ENCODE data around the gene INSIG2.

The INSIG2 gene

DNA sequence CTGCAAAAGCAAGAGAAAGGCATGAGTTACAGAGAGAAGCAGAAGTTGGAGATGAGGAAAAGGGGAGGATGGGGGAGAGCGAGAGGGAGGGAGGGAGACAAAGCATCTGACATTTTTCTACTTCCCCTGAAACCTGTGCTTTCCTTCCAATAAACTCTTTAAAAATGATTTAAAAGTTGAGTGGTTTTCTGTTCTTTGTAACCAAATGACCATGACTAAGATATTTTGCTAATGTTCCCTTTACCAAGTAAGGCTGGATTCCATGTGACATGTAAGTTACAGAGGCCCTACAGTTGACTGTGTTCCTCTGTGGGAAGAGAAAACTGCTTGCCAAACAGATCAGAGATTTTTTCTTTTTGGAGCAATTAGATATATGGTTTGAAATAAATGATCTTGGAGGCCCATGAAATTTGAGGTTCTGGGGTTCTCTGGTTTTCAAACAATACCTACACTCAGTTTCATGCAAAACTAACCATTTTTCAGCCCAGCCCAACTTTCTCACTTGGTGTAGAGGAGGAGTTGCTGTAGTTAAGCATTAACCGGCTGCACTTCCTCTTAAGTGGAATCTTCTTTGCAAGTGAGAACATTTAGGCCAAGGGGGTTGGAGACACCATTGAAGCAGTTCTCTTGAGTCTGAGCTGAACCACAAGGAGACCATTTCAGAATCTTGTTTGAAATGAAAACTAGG, 34.5 kb downstream of the INSIG2 start:
- no peak overlapping the region for H3K9ac ChIP-seq (ENCODE audit: low read depth, low read length)

DNA sequence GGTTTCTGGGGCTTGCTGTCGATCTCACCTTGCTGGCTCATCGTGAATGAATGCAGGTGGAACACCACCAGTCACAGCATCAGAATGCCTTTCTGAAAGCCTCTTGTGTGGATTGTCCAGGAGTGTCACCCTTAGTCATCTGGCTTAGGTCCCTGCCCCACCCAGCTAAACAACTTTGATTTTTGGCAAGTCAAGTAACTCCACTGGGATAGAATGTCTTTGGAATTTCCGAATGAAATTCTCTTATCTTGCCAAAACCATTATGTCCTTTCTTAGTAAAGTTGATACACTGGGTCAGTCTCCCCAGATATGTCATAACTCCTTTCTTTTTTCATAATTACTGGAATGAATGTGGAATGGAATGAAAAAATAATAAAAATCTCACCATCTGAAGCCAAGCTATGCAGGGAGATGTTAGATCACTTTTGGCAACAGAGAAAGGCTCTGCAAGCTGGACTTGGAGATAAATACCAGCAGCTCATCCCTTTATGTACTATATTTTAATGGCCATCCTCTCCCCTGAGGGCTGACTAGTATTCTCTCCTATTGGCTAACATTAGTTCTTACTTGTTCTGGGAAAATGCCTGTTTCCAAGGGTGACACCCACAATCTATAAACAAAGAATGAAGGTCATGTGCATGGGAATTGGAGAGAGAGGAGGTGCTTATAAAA, 35.4 kb downstream of the INSIG2 start:
- Histone ChIP-seq H3K9me3 (ENCODE audit: control insufficient read depth, insufficient read depth, low read length) (no peaks in the 10 kb centered on the region), H3K27me3 (ENCODE audit: control insufficient read depth, insufficient read depth, low read length) (no peaks in the 10 kb centered on the region), H3K36me3 (ENCODE audit: control insufficient read depth, insufficient read depth, low read length) (no peaks in the 10 kb centered on the region), H3K4me1 (ENCODE audit: control insufficient read depth, insufficient read depth, low read length) (no peaks in the 10 kb centered on the region), H3K4me3 (ENCODE audit: low read depth, low read length) (no peak overlapping the region), H3K9ac (ENCODE audit: low read depth, low read length) (no peak overlapping the region)

More for the DNA sequence above, 34.5 kb downstream of the INSIG2 start:
- no peaks in the 10 kb centered on the region for H3K9me3 ChIP-seq (ENCODE audit: control insufficient read depth, insufficient read depth, low read length)
- no peaks in the 10 kb centered on the region for H3K4me1 ChIP-seq (ENCODE audit: control insufficient read depth, insufficient read depth, low read length)
- no peak overlapping the region for H3K4me3 ChIP-seq (ENCODE audit: low read depth, low read length)
- H3K36me3 ChIP-seq (ENCODE audit: control insufficient read depth, insufficient read depth, low read length) = no peaks in the 10 kb centered on the region
- H3K27me3 ChIP-seq (ENCODE audit: control insufficient read depth, insufficient read depth, low read length) = no peaks in the 10 kb centered on the region

DNA sequence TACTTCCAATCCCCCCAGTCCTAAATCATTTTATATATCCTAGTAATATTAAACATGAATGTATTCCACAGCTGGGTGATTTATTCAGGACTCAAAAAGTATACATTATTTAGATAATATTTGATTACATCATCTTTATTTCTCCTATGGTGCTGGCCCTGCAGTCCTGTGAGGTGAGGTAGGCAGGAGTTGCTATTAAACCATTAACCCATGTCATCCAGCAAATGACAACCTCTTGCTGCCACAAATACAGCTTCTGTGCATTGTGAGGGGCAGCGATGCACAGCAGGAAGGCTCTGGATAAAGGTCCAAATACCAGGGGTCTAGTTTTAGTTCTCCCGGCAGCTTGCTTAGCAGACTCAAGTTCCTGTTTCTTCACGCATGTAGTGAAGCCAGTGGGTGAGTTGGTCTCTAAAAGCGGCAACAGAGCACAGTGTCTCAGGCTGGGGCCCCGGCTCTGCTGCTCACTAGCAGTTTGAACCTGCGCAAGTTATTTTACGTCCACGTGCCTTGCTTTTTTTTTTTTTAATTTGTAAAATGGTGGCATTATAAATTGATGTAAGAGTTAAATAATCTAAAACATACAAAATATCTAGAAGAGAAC, 36.1 kb downstream of the INSIG2 start:
- Histone ChIP-seq H3K9ac (ENCODE audit: low read depth, low read length) (no peak overlapping the region), H3K9me3 (ENCODE audit: control insufficient read depth, insufficient read depth, low read length) (no peaks in the 10 kb centered on the region), H3K4me3 (ENCODE audit: low read depth, low read length) (no peak overlapping the region), H3K4me1 (ENCODE audit: control insufficient read depth, insufficient read depth, low read length) (no peaks in the 10 kb centered on the region), H3K27me3 (ENCODE audit: control insufficient read depth, insufficient read depth, low read length) (no peaks in the 10 kb centered on the region), H3K36me3 (ENCODE audit: control insufficient read depth, insufficient read depth, low read length) (no peaks in the 10 kb centered on the region)

DNA sequence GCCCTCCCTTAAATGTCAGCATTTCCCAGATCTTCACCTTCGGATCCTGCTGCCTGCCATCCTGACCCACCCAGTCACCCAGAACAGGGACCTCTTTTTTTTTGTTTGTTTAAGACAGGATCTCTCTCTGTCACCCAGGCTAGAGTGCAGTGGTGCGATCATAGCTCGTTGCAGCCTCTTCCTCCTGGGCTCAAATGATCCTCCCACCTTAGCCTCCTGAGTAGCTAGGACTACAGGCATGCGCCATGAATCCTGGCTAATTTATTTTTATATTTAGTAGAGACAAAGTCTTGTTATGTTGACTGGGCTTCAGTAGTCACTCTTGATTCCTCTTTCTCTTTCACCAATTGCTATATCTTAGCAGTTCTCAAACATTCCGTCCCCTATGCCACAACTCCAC, 39.0 kb downstream of the INSIG2 start:
- no peaks in the 10 kb centered on the region for H3K9me3 ChIP-seq (ENCODE audit: control insufficient read depth, insufficient read depth, low read length)
- no peak overlapping the region for H3K9ac ChIP-seq (ENCODE audit: low read depth, low read length)
- H3K27me3 ChIP-seq (ENCODE audit: control insufficient read depth, insufficient read depth, low read length) = no peaks in the 10 kb centered on the region
- H3K36me3 ChIP-seq (ENCODE audit: control insufficient read depth, insufficient read depth, low read length) = no peaks in the 10 kb centered on the region
- no peak overlapping the region for H3K4me3 ChIP-seq (ENCODE audit: low read depth, low read length)
- H3K4me1 ChIP-seq (ENCODE audit: control insufficient read depth, insufficient read depth, low read length) = no peaks in the 10 kb centered on the region

DNA sequence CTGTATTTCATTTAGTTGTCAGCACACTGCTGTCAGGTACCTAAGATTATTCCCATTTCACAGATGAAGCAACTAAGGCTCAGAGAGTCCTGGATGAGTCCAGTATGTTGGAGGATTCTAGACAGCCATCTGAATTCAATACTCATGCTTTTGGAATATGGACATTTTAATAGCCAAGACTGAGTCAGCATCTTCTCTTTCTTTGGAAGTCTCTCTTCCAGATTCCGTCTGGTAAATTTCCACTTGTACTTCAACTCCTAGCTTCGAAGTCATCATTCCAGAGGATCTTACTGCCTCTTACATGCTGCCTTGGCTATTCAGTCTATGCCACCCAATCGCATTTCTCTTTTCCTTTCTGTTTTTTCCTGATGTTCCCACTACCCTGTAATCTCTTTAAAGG, 40.6 kb downstream of the INSIG2 start:
- Histone ChIP-seq H3K4me3 (ENCODE audit: low read depth, low read length) (no peak overlapping the region), H3K27me3 (ENCODE audit: control insufficient read depth, insufficient read depth, low read length) (no peaks in the 10 kb centered on the region), H3K9ac (ENCODE audit: low read depth, low read length) (no peak overlapping the region), H3K4me1 (ENCODE audit: control insufficient read depth, insufficient read depth, low read length) (no peaks in the 10 kb centered on the region), H3K9me3 (ENCODE audit: control insufficient read depth, insufficient read depth, low read length) (no peaks in the 10 kb centered on the region), H3K36me3 (ENCODE audit: control insufficient read depth, insufficient read depth, low read length) (no peaks in the 10 kb centered on the region)

DNA sequence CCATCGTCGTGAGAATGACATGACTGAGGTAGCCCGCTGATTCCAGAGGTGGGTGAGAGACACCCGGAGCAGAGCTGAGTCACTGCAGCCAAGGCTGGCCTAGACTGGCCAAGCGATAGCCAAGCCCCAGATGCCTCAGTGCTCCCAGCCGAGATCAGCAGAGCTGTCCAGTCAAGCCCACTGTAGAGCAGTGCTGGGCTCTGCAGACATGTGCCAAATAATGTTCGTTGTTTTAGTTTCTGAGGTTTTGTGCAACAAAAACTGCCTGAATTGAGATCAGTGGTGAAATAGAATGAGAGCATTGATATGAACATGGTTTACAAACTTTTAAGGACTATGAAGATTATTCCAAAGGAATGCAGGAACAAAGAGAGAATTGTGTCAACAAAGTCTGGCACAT, 42.1 kb downstream of the INSIG2 start:
- Histone ChIP-seq H3K9ac (ENCODE audit: low read depth, low read length) (no peak overlapping the region), H3K4me1 (ENCODE audit: control insufficient read depth, insufficient read depth, low read length) (no peaks in the 10 kb centered on the region), H3K4me3 (ENCODE audit: low read depth, low read length) (no peak overlapping the region), H3K36me3 (ENCODE audit: control insufficient read depth, insufficient read depth, low read length) (no peaks in the 10 kb centered on the region), H3K27me3 (ENCODE audit: control insufficient read depth, insufficient read depth, low read length) (no peaks in the 10 kb centered on the region), H3K9me3 (ENCODE audit: control insufficient read depth, insufficient read depth, low read length) (no peaks in the 10 kb centered on the region)

DNA sequence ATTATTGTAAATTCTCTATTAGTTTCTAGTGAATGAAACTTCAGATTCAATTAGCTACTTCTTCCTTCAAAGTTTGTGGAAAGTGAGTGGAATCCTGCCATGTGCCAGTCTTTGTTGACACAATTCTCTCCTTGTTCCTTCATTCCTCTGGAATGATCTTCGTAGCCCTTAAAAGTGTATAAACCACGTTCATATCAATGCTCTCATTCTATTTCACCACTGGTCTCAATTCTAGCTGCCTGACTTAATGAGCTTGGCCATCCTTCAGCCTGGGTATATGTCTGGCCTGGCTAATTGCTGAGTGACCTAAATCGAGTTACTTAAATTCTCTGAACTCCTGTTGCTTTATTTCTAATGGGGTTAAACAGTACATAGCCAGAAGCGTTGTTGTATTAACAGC, 43.5 kb downstream of the INSIG2 start:
- Histone ChIP-seq H3K9ac (ENCODE audit: low read depth, low read length) (no peak overlapping the region), H3K36me3 (ENCODE audit: control insufficient read depth, insufficient read depth, low read length) (no peaks in the 10 kb centered on the region), H3K4me3 (ENCODE audit: low read depth, low read length) (no peak overlapping the region), H3K27me3 (ENCODE audit: control insufficient read depth, insufficient read depth, low read length) (no peaks in the 10 kb centered on the region), H3K4me1 (ENCODE audit: control insufficient read depth, insufficient read depth, low read length) (no peaks in the 10 kb centered on the region), H3K9me3 (ENCODE audit: control insufficient read depth, insufficient read depth, low read length) (no peaks in the 10 kb centered on the region)

DNA sequence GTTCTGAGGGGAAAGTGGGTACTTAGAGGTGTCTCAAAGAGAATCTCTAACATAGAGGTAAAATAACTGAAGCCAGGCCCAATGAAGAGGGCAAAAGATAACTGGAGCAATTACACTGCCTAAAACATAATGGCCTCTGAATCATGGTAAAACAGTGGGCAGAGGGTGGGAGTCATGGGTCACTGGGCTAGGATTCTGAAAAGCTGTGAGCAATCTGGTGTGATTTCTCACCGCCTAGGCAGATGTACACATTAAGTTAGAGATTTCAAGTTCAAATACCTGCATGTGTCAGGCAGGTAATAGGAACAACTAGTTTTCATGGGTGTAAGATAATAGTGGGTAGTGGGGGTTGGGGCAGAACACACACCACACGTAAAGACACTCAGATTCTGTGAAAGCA, 45.6 kb downstream of the INSIG2 start:
- H3K27me3 ChIP-seq (ENCODE audit: control insufficient read depth, insufficient read depth, low read length) = no peaks in the 10 kb centered on the region
- no peak overlapping the region for H3K4me3 ChIP-seq (ENCODE audit: low read depth, low read length)
- no peak overlapping the region for H3K9ac ChIP-seq (ENCODE audit: low read depth, low read length)
- H3K4me1 ChIP-seq (ENCODE audit: control insufficient read depth, insufficient read depth, low read length) = no peaks in the 10 kb centered on the region
- no peaks in the 10 kb centered on the region for H3K9me3 ChIP-seq (ENCODE audit: control insufficient read depth, insufficient read depth, low read length)
- H3K36me3 ChIP-seq (ENCODE audit: control insufficient read depth, insufficient read depth, low read length) = no peaks in the 10 kb centered on the region

DNA sequence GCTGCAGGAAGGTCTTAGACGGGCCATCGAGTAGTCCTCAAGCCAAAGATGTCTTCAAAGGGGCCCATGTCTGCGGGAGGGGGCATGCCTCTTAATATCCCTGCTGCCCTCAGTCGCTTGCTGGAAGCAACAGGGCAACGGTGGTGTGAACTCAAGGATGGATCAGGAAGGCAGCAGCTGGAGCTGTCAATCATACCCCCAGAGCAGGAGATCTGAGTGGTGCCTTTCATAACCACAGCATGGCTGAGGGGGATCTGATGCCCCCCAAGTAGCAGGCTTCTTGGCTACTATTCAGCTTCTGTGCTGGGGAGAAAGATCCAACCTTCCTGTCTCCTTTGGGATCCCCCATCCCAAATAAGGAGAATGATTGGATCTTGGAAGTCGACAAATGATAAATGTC, 46.4 kb downstream of the INSIG2 start:
- no peaks in the 10 kb centered on the region for H3K36me3 ChIP-seq (ENCODE audit: control insufficient read depth, insufficient read depth, low read length)
- no peaks in the 10 kb centered on the region for H3K4me1 ChIP-seq (ENCODE audit: control insufficient read depth, insufficient read depth, low read length)
- no peaks in the 10 kb centered on the region for H3K27me3 ChIP-seq (ENCODE audit: control insufficient read depth, insufficient read depth, low read length)
- no peaks in the 10 kb centered on the region for H3K9me3 ChIP-seq (ENCODE audit: control insufficient read depth, insufficient read depth, low read length)
- no peak overlapping the region for H3K4me3 ChIP-seq (ENCODE audit: low read depth, low read length)
- no peak overlapping the region for H3K9ac ChIP-seq (ENCODE audit: low read depth, low read length)

DNA sequence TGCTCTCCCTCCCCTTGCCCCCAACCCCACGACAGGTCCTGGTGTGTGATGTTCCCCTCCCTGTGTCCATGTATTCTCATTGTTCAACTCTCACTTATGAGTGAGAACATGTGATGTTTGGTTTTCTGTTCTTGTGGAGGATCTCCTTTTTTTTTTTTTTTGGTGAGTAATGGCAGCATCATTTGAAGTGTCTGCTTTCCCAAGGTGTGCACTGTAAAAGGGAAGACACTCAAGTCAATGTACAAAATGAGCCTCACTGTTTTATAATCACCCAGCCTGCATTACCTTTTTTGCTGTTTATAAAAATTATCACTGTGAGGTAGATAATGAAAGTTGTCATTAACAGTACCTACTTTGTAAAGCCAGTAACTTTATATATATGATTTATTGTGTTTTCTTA, 56.9 kb downstream of the INSIG2 start:
- Histone ChIP-seq H3K4me3 (ENCODE audit: low read depth, low read length) (no peak overlapping the region), H3K4me1 (ENCODE audit: control insufficient read depth, insufficient read depth, low read length) (no peaks in the 10 kb centered on the region), H3K9ac (ENCODE audit: low read depth, low read length) (no peak overlapping the region), H3K27me3 (ENCODE audit: control insufficient read depth, insufficient read depth, low read length) (no peaks in the 10 kb centered on the region), H3K36me3 (ENCODE audit: control insufficient read depth, insufficient read depth, low read length) (no peaks in the 10 kb centered on the region), H3K9me3 (ENCODE audit: control insufficient read depth, insufficient read depth, low read length) (no peaks in the 10 kb centered on the region)

DNA sequence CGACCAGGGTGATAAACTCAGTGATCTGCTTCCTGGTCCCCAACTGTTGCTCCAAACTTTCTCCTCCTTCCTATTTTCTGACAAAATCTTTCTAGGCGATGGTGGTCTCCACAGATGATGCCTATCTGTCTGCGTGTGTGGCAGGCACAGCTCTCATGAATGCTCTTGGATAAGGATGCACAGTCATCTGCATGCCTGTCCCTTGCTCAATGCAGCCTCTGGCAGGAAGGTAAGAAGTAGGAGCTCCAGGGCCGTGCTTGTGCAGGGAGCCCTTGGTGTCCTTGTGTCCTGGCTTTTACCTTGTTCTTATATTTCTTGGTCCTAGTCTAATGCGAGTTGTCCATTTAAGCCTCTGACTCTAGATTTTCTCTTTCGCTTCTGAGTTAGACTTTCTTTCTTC, 57.5 kb downstream of the INSIG2 start:
- H3K27me3 ChIP-seq (ENCODE audit: control insufficient read depth, insufficient read depth, low read length) = no peaks in the 10 kb centered on the region
- H3K36me3 ChIP-seq (ENCODE audit: control insufficient read depth, insufficient read depth, low read length) = no peaks in the 10 kb centered on the region
- H3K4me3 ChIP-seq (ENCODE audit: low read depth, low read length) = no peak overlapping the region
- no peak overlapping the region for H3K9ac ChIP-seq (ENCODE audit: low read depth, low read length)
- H3K4me1 ChIP-seq (ENCODE audit: control insufficient read depth, insufficient read depth, low read length) = no peaks in the 10 kb centered on the region
- H3K9me3 ChIP-seq (ENCODE audit: control insufficient read depth, insufficient read depth, low read length) = no peaks in the 10 kb centered on the region

Data from iPS-15b (cell line).